NCI-H2081 (cell line): Measurements from ENCODE around the gene GRIN3B.

Experiments
- DNase-seq, 2 experiments: peaks; one replicate each; lab custom pipeline; 2025; lab: John Stamatoyannopoulos, UW

The GRIN3B gene

GRCh38 chr19:964761-965694 lies 35.2 kb upstream of the GRIN3B start:
- peak in 1 of 2 experiments; percentile 38 for DNase-seq

GRCh38 chr19:966485-967088 lies 33.6 kb upstream of the GRIN3B start:
- DNase-seq, result no peak

- DNase-seq, result no peak
Observed at GRCh38 chr19:970695-971094, 29.5 kb upstream of the GRIN3B start.

- no peak for DNase-seq
Observed at GRCh38 chr19:971795-972194, 28.4 kb upstream of the GRIN3B start.

GRCh38 chr19:972281-972680 lies 27.9 kb upstream of the GRIN3B start:
- no peak for DNase-seq

GRCh38 chr19:973726-974563 lies 26.3 kb upstream of the GRIN3B start:
- DNase-seq, result no peak

GRCh38 chr19:974564-975257 lies 25.5 kb upstream of the GRIN3B start:
- no peak for DNase-seq

- no peak for DNase-seq
Observed at GRCh38 chr19:976476-976875, 23.7 kb upstream of the GRIN3B start.

- DNase-seq, result no peak
Observed at GRCh38 chr19:977058-977464, 23.2 kb upstream of the GRIN3B start.

GRCh38 chr19:979318-979741 lies 20.9 kb upstream of the GRIN3B start:
- no peak for DNase-seq

- no peak for DNase-seq
Observed at GRCh38 chr19:980133-980998, 19.9 kb upstream of the GRIN3B start.

GRCh38 chr19:982567-983170 lies 17.6 kb upstream of the GRIN3B start:
- DNase-seq, result peak; percentile 45 to 46

GRCh38 chr19:984165-984967 lies 15.9 kb upstream of the GRIN3B start, which contains the start of gene WDR18:
Gene WDR18 (plus strand): TSS chr19:984345. CDS start chr19:984354, 9 bp downstream.
- DNase-seq, result peak; percentile 88 to 89

- no peak for DNase-seq
Observed at GRCh38 chr19:986083-986482, 14.1 kb upstream of the GRIN3B start.

GRCh38 chr19:988081-988480 lies 12.1 kb upstream of the GRIN3B start:
- no peak for DNase-seq

GRCh38 chr19:988510-988909 lies 11.7 kb upstream of the GRIN3B start:
- DNase-seq, result no peak

- DNase-seq, result no peak
Observed at GRCh38 chr19:989381-990081, 10.7 kb upstream of the GRIN3B start.

- DNase-seq, result no peak
Observed at GRCh38 chr19:990119-990571, 10.1 kb upstream of the GRIN3B start.

GRCh38 chr19:990746-991145 lies 9.5 kb upstream of the GRIN3B start:
- no peak for DNase-seq
